HEK293 (cell line): ENCODE measurements around the gene SUPT4H1.

ENCODE experiments used
- KLF16 ChIP-seq: fragments of 450-650 bp; formaldehyde crosslinking; IDR thresholded peaks from 2 replicates; pipeline ENCODE4 v1.5.1; 2017; ENCODE audit warnings: missing biosample characterization, missing genetic modification characterization
- ZNF140 ChIP-seq: fragments of 450-650 bp; formaldehyde crosslinking; IDR thresholded peaks from 2 replicates; pipeline ENCODE4 v1.5.1; 2016; ENCODE audit warnings: missing biosample characterization, missing genetic modification characterization
- ZNF596 ChIP-seq: fragments of 450-650 bp; IDR thresholded peaks from 2 replicates; pipeline ENCODE4 v1.5.0; 2018; ENCODE audit warnings: missing biosample characterization, mild to moderate bottlenecking, missing genetic modification characterization, moderate library complexity
- TF ChIP-seq, protein P1 (sequence below): fragments of 450-650 bp; formaldehyde crosslinking; IDR thresholded peaks from 2 replicates; pipeline ENCODE4 v1.5.1; 2016; ENCODE audit warnings: missing biosample characterization, missing genetic modification characterization
- TF ChIP-seq, protein P2 (sequence below): fragments of 450-650 bp; formaldehyde crosslinking; IDR thresholded peaks from 2 replicates; pipeline ENCODE4 v1.5.1; 2017; ENCODE audit warnings: missing biosample characterization, missing genetic modification characterization
- TF ChIP-seq, protein P3 (sequence below): sonication (generic); formaldehyde crosslinking; IDR thresholded peaks from 2 replicates; pipeline ENCODE4 v1.8.1; 2022; ENCODE audit warnings: mild to moderate bottlenecking, moderate library complexity, missing genetic modification reagents

DNA sequence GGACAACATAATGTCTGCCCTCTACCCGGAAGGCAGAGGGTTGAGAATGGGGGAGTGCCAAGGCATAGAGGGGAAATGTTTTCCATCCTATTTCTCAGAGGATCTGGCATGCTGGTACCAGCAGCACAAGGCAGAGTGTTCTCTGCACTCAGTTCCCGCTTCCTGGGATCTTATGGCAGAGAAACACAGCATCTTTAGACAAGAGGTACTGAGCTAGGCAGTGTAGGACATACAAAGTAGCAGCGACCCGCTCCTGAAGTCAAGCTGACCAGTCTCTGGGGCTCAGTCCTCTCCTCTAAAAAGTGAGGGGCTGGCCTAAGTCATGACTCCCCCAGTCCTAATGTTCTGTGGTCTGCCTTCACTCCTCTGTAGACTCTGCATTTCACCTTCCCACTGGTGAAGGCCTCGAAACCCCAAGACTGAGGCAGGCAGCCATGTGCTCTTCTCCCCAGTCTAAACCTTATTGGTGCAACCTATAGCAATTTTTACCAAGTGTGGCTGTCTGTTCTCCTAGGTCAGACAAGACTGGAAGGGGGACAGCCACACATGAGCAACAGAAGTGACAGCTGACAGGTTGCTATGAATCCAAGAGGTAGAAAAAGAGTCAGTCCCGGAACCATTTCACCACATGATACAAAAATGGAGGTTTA is 12.1 kb downstream of the SUPT4H1 start:
- TF ChIP-seq, protein P1, sequence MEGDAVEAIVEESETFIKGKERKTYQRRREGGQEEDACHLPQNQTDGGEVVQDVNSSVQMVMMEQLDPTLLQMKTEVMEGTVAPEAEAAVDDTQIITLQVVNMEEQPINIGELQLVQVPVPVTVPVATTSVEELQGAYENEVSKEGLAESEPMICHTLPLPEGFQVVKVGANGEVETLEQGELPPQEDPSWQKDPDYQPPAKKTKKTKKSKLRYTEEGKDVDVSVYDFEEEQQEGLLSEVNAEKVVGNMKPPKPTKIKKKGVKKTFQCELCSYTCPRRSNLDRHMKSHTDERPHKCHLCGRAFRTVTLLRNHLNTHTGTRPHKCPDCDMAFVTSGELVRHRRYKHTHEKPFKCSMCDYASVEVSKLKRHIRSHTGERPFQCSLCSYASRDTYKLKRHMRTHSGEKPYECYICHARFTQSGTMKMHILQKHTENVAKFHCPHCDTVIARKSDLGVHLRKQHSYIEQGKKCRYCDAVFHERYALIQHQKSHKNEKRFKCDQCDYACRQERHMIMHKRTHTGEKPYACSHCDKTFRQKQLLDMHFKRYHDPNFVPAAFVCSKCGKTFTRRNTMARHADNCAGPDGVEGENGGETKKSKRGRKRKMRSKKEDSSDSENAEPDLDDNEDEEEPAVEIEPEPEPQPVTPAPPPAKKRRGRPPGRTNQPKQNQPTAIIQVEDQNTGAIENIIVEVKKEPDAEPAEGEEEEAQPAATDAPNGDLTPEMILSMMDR (tag by site-specific recombination), result no peak
- TF ChIP-seq ZNF140 (tag by site-specific recombination) (no peak), ZNF596 (tag by site-specific recombination) (no peak), KLF16 (tag by site-specific recombination) (no peak)
- TF ChIP-seq, protein P2, sequence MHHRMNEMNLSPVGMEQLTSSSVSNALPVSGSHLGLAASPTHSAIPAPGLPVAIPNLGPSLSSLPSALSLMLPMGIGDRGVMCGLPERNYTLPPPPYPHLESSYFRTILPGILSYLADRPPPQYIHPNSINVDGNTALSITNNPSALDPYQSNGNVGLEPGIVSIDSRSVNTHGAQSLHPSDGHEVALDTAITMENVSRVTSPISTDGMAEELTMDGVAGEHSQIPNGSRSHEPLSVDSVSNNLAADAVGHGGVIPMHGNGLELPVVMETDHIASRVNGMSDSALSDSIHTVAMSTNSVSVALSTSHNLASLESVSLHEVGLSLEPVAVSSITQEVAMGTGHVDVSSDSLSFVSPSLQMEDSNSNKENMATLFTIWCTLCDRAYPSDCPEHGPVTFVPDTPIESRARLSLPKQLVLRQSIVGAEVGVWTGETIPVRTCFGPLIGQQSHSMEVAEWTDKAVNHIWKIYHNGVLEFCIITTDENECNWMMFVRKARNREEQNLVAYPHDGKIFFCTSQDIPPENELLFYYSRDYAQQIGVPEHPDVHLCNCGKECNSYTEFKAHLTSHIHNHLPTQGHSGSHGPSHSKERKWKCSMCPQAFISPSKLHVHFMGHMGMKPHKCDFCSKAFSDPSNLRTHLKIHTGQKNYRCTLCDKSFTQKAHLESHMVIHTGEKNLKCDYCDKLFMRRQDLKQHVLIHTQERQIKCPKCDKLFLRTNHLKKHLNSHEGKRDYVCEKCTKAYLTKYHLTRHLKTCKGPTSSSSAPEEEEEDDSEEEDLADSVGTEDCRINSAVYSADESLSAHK, result no peak
- TF ChIP-seq, protein P3, sequence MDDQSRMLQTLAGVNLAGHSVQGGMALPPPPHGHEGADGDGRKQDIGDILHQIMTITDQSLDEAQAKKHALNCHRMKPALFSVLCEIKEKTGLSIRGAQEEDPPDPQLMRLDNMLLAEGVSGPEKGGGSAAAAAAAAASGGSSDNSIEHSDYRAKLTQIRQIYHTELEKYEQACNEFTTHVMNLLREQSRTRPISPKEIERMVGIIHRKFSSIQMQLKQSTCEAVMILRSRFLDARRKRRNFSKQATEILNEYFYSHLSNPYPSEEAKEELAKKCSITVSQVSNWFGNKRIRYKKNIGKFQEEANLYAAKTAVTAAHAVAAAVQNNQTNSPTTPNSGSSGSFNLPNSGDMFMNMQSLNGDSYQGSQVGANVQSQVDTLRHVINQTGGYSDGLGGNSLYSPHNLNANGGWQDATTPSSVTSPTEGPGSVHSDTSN, result no peak
